NCI-H226 (cell line): ENCODE results near the gene ADAM22.

Experiments used
- DNase-seq: peaks from one replicate; pipeline ENCODE4 v3.0.0-alpha.2; 2015

ADAM22 gene

DNA sequence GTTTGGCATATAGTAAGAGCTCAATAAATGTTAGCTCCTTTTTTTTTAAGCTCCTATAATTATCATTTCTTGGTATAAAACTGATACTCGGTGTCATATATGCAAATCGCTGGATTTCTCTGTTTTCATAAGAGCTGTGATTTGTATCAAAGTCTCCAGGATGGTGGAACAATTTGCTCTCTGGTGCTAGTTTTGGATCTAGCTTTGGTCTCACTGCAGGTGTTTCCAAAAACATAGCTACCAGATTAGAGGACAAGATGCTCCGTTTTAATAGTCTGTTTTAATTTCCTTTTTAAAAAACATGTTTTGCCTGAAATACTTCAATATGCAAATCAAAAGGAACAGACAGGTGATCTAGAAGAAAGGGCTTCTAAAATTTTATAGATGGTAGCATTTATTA, 25.3 kb downstream of the ADAM22 start:
- no peak for DNase-seq

DNA sequence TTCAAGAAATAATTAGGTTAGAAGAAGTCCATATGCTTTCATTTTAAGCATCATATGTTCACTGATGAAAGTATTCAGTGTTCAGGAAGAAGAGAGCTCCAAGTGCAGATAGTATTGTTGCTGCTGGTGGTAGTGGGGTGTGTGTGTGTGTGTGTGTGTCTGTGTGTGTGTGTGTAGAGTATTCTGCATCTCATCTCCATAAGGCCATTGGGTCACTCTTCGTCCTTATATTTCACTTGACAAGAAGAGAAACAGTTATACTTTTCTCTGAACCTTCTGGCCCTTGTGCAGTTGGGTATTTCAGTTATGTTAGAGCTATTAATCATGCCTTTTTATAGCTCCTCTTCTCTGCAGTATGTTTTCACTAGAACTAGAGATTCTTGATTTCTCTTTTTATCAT, 26.2 kb downstream of the ADAM22 start:
- no peak for DNase-seq

DNA sequence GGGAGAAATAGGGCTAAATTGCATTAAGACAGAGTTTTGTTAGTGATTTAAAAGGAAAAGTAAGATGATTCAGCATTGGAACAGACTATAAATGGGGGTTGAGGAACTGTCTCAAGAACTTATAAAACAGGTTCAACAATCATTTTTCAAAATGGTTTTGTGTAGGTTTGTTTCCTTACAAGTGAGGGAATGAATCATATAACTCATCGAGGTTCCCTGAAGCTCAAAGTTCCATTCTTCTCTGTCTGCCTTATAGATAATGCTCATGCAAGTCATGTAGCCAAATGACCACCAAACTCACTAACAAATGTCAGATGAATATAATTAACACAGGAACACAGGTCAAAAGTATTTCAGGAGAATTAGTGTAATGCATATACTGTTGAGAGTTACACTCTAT, 27.7 kb downstream of the ADAM22 start:
- no peak for DNase-seq

DNA sequence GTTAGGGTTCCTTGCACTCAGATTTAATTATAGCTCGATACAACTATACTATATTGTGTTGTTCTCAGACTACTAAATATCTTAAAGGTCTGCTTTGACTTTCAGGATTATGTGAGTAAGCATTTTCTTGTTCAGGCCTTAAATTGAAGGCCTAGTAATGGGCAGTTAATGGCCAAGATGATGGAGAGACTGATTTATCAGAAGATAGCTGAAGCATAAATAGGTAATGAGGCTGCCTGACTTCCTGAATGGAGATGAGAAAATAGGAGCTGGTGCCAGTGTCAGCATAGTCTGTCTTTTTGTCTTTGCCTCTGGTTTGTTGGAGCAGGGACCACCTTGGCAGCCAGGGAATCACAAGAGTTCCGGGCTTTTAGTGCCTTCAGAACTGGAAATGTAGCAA, 32.2 kb downstream of the ADAM22 start:
- DNase-seq, result no peak

DNA sequence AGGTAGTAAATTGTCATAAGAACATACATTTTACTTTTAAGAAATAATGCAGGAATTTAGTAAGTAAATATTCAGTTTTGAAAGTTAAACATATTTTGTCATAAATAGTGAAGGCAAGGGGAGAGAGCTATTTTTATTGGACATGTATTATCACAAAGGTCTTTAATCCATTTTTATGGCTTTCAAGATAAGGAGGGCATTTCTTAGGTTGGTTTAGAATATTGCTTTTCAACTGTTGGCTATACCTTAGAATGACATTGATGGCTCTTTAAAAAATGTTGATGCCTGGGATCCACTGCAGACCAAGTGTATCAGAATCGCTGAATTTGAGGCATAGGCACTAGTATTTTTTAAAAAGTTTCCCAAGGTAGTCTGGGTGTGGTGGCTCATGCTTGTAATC, 34.0 kb downstream of the ADAM22 start:
- DNase-seq, result no peak

DNA sequence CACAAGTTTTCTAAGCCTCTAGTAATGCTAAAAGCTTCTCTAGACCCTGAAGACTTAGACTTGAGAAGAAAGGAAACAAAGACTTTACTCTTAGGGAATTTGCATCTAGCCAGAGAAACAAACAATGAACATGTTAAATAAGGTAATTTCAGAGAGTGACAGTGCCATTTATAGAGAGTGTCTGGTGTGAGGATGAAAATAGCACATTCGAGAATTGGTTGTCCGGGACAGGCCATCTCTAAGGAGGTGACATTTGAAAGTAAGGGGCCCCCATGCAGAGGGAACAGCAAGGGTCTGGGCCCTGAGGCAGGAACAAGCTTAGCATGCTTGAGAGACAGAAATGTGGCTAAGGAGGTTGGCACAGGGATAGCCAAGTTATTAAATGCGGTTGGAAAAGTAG, 48.1 kb downstream of the ADAM22 start:
- no peak for DNase-seq

DNA sequence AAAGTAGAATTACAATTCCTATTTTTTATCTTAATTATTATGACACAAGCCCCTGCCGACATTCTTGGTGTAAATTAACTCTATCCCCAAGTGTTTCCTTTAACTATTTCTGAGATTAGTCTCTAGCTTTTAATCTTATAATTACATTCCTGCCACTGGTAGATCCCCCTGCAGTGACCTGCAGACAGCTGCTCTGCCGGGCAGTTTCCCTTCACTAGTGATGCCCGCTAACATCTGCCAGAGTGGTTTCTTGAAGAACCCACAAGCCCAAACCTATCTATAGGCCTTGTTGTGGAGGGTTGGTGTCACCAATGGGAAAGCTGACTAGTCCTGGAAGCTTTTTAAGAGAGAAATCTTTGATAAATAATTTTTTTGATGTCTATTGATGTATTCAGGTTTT, 50.0 kb downstream of the ADAM22 start:
- DNase-seq, result no peak

DNA sequence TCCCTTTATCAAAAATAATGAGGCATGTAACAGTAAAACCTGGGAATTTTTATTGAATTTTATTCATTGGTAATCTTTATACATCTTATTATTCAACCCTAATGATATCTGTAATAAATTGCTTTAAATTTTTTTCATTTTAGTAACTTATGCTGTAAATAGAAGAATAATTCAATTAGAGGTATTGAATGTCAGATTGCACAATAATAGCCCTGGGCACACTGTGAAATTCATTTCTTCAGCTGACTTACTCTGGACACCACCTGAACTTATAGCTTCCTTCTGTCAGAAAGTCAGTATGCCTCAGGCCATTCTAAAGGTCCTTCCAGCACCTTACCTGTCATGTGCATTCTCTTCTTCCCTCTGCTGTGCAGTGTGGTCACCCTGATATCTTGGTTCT, 59.2 kb downstream of the ADAM22 start:
- DNase-seq, result no peak

DNA sequence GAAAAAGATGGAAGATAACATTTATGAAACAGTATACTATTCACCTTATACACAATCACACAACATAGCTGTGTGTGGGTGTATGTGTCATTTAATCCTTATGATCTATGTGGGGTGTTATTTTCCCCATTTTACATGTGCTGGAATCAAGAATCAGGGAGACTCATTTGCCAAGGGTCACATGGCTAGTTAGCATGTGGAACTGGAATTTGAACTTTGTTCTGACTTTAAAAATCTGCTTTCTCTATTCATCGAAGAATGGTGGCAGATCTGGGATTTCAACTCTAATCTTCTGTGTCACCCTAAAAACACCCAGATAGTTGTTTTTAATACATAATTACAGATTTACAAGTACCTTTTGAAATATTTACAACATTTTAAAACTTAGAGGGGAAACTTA, 65.2 kb downstream of the ADAM22 start:
- DNase-seq, result no peak

DNA sequence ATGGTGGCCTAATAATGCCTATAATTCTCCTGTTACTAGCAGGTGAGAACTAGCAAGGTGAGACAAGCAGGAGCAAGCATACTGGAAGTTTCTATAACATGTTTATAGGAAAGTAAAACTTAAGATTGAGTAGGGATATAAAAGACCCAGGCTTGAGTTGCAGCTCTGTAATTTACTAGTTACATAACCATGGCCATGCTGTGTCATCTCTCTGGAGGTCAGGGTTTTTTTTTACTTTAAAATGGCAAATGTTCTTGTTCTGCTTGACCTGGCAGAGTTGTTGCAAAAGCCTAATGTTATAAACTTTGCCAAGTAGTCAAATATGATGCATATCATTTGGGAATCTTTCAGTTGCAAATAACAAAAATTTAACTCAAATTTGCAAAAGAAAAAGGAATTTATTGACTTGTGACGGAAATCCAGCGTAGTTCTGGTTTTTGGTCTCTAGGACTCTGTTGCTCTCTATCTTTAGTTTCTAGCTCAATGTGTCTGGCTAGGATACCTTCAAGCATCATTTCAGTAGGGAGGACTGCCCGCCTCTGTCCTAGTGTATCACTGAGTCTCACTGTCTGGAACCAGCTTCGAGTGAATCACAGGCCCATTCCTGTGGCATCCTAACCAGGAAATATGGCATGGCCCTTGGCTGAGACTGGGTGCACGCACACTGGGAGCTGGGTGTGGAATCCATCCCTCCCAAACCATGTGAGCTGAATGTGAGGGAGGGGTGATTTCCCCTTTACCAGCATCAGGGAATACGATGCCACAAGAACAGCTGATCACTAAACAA, 67.9 kb downstream of the ADAM22 start:
- DNase-seq, result no peak

DNA sequence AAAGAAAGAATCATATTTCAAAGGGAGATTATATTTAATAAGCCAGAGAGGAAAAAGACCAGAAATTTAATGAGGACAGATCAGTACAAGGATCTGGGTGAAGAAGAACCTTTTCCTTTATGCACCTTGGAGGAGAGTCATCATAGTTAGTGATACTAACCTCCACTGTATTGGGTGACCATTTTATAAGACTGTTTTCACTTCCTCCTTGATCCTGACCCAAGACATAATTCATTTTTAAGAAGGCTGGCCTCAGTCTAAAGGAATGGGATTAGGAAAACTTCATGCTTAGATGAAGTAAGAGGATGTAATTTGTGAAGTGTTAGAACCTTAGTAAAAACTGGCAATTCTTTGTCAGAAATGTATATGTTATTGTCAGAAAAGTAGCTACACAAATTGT, 68.6 kb downstream of the ADAM22 start:
- DNase-seq, result no peak

DNA sequence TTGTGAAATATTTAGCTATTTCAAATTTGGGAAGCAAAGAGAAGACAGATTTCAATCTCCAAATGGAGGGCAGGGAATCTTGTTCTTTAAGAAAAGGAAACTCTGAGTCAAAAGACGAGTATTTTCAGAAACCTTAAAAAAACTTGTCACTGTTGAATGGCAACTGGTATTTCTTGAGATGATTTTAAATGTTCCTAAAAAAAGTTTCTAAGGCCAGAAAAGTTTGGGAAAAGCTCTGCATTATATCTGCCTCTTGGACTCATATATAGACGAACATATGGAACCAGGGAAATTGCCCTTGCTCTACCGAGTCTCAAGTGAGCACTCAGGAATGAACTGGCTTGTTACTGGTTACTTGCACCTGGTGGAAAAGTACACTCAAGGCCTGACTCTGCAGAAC, 69.5 kb downstream of the ADAM22 start:
- no peak for DNase-seq

DNA sequence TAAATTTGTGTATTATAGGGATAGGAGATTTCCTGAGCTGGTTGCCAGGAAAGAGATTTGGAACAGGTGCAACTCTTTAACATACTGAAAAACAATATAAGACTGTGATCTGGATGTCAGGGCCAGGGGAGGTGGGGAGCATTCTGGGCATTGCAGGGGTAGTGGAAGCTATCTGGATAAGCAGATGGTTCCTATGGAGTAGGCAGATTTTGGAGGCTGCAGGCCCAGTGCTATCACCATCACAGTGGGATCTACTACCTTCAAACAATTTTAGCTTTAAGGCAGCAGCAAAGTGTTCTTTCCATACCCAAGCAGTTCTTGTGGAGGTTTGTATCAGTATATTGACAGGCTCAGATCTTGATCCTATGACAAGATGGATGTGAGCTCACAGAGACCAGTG, 71.1 kb downstream of the ADAM22 start:
- no peak for DNase-seq

DNA sequence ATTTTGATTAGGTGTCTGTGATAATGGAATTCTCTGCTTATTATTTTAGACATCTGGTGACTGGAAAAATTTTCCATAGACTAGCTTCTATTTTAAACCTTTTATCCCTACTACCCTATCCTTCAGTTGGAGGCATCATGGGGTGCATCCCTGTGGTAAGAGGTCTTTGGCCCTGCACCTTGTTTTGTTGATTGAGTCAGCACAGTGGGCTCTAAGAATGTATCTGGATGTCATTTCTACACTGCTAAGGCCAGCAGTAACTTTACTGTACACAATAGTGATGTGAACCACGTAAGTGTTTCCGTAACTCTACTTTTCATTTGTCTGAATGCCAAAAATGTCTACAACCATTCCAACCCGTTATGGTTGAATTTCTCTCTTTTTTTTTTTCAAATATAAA, 75.6 kb downstream of the ADAM22 start:
- no peak for DNase-seq

DNA sequence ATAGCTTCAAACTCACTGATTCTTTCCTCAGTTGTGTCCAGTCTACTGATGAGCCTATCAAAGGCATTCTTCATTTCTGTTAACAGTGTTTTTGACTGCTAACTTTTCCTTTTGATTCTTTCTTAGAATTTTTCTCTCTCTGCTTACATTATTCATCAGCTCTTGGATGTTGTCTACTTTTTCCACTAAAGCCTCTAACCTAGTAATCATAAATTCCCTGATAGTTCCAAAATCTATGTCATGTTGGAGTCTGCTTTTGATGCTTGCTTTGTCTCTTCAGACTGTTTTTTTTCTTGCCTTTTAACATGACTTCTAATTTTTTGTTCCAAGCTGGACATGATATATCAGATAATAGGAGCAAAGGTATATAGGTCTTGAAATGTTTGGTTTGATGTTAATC, 78.0 kb downstream of the ADAM22 start:
- no peak for DNase-seq

DNA sequence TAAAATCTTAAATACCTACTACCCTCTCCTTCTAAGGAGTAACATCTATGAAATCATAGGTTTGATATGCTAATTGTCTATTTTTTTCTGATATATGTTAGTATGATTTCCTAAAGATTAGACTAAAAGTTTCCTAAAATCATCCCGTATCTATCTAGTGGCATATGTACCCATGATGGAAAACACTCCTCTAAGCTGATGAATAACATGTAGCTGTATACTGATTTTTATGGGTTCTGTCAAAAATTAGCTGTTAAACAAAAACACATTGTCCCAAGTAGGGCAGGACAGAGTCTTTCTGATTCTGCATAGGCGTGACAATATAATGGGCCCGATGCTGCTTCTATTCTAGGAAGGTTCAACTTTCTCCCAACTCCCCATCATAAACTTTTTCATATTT, 79.9 kb downstream of the ADAM22 start:
- no peak for DNase-seq

DNA sequence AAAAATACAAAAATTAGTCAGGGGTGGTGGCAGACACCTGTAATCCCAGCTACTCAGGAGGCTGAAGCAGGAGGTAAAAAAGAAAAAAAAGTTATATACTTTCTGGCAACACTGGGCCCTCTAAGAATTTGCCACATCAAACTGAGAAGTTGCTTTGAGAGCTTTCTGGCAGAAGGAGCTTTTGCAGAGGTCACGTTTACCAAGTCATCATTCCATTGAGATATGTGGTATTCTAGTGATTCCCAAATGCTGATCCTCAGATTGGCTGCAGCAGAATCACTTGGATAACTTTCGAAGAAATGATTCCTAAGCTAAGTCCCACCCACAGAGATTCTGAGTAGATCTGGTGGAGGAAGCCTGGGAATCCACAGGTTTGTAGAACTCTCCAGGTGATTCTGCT, 80.5 kb downstream of the ADAM22 start:
- no peak for DNase-seq

DNA sequence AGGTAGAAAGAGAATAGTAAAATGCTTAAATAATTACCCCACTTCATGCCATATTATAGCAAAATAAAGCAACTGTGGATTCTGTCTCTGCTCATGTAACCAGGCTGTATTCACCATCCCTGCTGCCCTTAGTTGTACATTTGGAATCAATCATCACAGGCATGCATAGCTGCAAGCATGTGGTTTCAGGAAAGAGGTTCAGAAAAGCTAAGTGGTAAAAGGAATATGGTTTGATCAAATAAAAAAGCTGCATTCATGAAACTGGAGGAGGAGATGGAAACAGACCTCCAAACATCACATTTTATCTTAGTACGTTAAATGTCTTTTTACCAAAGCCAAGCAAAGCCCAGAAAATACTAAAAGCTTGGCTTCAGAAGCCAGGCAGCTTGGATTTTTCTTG, 81.3 kb downstream of the ADAM22 start:
- DNase-seq, result no peak

DNA sequence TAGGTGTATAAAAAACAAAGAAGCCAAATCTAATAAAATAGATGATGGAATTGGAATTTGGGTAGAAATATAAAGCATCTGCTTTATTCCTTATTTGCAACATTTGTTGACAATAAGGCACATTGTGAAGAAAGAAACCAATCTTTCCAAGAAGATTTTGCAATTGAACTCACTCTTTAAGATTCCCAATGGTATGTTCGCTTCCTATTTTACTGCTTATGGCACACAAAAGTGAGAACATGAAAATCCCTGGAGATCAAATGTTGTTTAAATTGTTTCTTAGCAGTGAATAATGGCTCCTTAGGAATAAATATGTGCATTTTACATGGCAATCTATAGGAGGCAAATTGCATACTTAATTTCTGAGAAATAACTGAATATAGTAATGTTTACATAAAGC, 84.5 kb downstream of the ADAM22 start:
- no peak for DNase-seq

DNA sequence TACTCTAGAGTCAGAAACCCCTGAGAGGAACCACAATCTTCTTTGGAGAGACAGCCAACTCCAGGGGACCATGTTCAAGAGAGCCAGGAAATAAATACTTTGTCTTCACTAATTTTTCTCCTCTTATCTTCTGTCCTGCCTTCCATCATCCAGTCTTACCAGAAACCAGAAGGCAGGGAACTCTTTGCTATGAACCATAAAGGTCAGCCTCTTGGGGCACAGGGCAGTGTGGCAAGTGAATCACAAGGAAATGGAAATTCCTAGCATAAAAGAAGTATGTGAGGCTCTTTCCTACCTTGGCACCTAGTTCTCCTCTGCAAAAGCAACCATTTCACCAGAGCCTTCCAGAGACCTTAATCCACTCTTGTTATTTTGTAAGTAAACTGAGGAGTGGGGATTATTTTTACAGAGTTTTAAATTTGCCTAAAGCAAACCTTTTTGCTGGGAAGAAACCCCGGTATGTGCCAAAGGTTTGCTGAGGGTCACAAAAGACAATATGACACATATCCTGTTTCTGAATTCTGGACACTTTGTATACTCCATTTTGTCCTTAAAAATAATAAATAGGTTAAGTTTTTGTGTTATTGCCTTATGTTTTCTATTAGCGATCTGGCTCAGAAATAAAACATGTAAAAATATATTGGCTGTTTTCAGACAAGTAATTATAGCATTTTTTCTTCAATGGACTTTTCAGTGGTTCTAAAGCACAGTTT, 87.1 kb downstream of the ADAM22 start:
- peak; percentile 65 for DNase-seq

DNA sequence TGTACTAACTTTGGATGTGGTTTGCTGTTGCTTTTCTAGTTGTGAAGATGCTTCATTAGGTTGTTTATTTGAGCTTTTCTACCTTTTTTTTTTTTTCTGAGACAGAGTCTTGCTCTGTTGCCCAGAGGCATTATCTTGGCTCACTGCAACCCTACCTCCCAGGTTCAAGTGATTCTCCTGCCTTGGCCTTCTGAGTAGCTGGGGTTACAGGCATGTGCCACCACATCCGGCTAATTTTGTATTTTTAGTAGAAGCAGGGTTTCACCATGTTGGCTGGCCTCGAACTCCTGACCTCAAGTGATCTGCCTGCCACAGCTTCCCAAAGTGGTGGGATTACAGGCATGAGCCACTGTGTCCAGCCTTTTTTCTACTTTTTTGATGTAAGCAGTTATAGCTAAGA, 93.7 kb downstream of the ADAM22 start:
- DNase-seq, result no peak

DNA sequence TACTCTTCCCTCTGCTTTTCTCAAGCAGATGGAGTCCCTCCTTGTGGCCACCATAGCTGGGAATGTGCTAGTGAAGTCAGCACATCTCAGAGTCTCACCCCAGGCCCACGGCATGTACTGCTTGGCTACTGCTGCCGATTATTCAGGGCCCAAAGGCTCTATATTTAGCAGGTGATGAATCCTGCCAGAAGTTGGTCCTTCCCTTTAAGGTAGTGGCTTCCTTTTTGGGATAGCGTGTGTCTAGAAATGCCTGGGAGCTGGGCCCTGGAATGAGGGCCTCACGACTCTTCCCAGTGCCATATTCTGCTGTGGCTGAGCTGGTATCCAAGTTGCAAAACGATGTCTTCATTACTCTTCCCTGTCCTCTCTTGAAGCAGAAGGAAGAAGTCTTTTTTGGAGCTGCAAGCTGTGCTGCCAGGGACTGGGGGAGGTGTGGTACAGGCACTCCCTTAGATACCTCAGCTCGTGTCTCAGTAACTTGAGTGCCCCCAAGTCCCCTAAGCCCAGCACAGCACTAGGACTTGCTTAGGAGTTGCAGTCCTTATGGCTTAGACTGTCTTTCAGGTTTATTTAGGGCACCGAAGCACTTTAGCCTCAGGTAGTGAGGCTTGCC, 100.1 kb downstream of the ADAM22 start:
- no peak for DNase-seq

DNA sequence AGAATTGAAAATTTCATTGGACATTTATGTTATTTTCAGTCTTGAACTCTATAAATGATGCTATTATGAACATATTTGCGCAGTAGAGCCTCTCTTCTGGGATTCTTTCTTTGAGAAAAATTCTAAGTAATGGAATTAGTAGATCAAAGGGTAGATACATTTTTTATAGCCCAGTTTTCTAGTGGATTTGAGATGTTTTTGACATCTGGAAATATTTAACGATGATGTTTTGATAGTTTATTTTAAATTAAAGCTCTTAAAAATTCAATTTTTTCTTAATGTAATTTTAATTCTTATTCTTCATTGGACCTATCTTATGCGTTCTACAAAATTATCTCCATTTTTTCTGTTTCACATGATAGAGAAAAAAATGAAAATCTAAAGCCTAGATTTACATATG, 103.0 kb downstream of the ADAM22 start:
- no peak for DNase-seq

DNA sequence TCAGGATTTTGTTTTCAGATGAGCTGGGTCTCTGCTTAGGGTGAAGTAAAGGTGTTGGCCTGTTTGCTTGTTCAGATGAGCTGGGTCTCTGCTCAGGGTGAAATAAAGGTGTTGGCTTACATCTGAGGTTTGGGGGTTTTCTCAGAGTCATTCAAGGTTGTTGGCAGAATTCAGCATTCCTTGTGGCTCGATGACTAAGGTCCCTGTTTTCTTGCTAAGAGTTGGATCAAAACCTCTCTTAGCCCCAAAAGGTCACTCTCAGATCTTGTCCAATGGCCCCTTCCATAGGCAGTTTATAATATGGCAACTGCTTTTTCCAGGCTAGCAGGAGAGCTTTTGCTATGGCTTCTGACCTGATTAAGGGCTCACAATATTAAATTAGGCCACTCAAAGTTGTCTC, 106.6 kb downstream of the ADAM22 start:
- DNase-seq, result peak; percentile 9
